OCI-LY3 (cell line): ENCODE measurements around the gene ARHGAP8.

ENCODE experiments used
- CTCF ChIP-seq: fragments of 200-600, 300-600 bp; sonication (generic); IDR thresholded peaks from 2 replicates; pipeline ENCODE4 v1.5.1; 2014; ENCODE audit warnings: antibody characterized with exemption, low read length, low read depth
- EZH2phosphoT487 ChIP-seq: fragments of 200-600 bp; shearing (Covaris generic); IDR thresholded peaks from 2 replicates; pipeline ENCODE4 v1.6.1; 2018; ENCODE audit warnings: antibody characterized with exemption, mixed run types, low read depth

- TF ChIP-seq EZH2phosphoT487 (no peak), CTCF (no peak)
These were observed 12.1 kb upstream of the ARHGAP8 start for GRCh38 chr22:44740307-44740706.
